ENCODE measurements around the gene LAYN.

Gene LAYN

GRCh38 chr11:111540114-111540936 lies at the start of gene LAYN:
Gene LAYN (plus strand): TSS chr11:111540720. CDS start chr11:111540844, 124 bp downstream.
- Mint-ChIP-seq H3K4me3 (peak within 1 kb of the TSS; percentile 73), H3K4me1 (peaks cover 18% of the 10 kb centered on the region), H3K27me3 (peaks cover 94% of the 10 kb centered on the region), H3K27ac (ENCODE audit: low read depth) (no peak within 1 kb of the TSS), H3K9me3 (no peaks in the 10 kb centered on the region), H3K36me3 (ENCODE audit: insufficient read depth) (peaks cover 1% of the 10 kb centered on the region)
- DNase-seq (ENCODE audit: low spot score in 2 of 2) = no peak
- peak; percentile 37 for ATAC-seq (replicated peaks; ENCODE audit: extremely low read depth, poor library complexity, severe bottlenecking)

GRCh38 chr11:111494040-111494439 lies 46.5 kb upstream of the LAYN start:
- ATAC-seq (replicated peaks; ENCODE audit: extremely low read depth, poor library complexity, severe bottlenecking) (no peak), DNase-seq (ENCODE audit: low spot score in 2 of 2) (no peak)
- Mint-ChIP-seq H3K27me3 (peaks cover 42% of the 10 kb centered on the region), H3K9me3 (no peaks in the 10 kb centered on the region), H3K4me1 (no peaks in the 10 kb centered on the region), H3K4me3 (no peak overlapping the region), H3K27ac (ENCODE audit: low read depth) (no peak overlapping the region), H3K36me3 (ENCODE audit: insufficient read depth) (peaks cover 3% of the 10 kb centered on the region)

GRCh38 chr11:111499483-111499882 lies 41.0 kb upstream of the LAYN start:
- ATAC-seq (replicated peaks; ENCODE audit: extremely low read depth, poor library complexity, severe bottlenecking) (no peak), DNase-seq (ENCODE audit: low spot score in 2 of 2) (no peak)
- H3K36me3 Mint-ChIP-seq (ENCODE audit: insufficient read depth) = no peaks in the 10 kb centered on the region
- H3K4me3 Mint-ChIP-seq = no peak overlapping the region
- H3K27me3 Mint-ChIP-seq = peaks cover 57% of the 10 kb centered on the region
- no peak overlapping the region for H3K27ac Mint-ChIP-seq (ENCODE audit: low read depth)
- no peaks in the 10 kb centered on the region for H3K9me3 Mint-ChIP-seq
- H3K4me1 Mint-ChIP-seq = no peaks in the 10 kb centered on the region

- no peak for DNase-seq (ENCODE audit: low spot score in 2 of 2)
- no peaks in the 10 kb centered on the region for H3K9me3 Mint-ChIP-seq
- peaks cover 67% of the 10 kb centered on the region for H3K27me3 Mint-ChIP-seq
- no peaks in the 10 kb centered on the region for H3K36me3 Mint-ChIP-seq (ENCODE audit: insufficient read depth)
- no peak for ATAC-seq (replicated peaks; ENCODE audit: extremely low read depth, poor library complexity, severe bottlenecking)
- H3K27ac Mint-ChIP-seq (ENCODE audit: low read depth) = no peak overlapping the region
- no peak overlapping the region for H3K4me3 Mint-ChIP-seq
- no peaks in the 10 kb centered on the region for H3K4me1 Mint-ChIP-seq
Measured at GRCh38 chr11:111500481-111500880, 40.0 kb upstream of the LAYN start.

GRCh38 chr11:111502611-111503010 lies 37.9 kb upstream of the LAYN start:
- H3K36me3 Mint-ChIP-seq (ENCODE audit: insufficient read depth) = no peaks in the 10 kb centered on the region
- DNase-seq (ENCODE audit: low spot score in 2 of 2) (no peak), ATAC-seq (replicated peaks; ENCODE audit: extremely low read depth, poor library complexity, severe bottlenecking) (no peak)
- no peaks in the 10 kb centered on the region for H3K9me3 Mint-ChIP-seq
- peaks cover 75% of the 10 kb centered on the region for H3K27me3 Mint-ChIP-seq
- no peak overlapping the region for H3K4me3 Mint-ChIP-seq
- H3K4me1 Mint-ChIP-seq = no peaks in the 10 kb centered on the region
- H3K27ac Mint-ChIP-seq (ENCODE audit: low read depth) = no peak overlapping the region

GRCh38 chr11:111510311-111510710 lies 30.2 kb upstream of the LAYN start:
- H3K27ac Mint-ChIP-seq (ENCODE audit: low read depth) = no peak overlapping the region

GRCh38 chr11:111512296-111513239 lies 28.0 kb upstream of the LAYN start, which contains the start of gene BTG4:
Gene BTG4 (minus strand): TSS chr11:111512386. CDS start chr11:111498776, 13,610 bp downstream.
- Mint-ChIP-seq H3K27ac (ENCODE audit: low read depth) (no peak within 1 kb of the TSS), H3K36me3 (ENCODE audit: insufficient read depth) (peaks cover 1% of the 10 kb centered on the region), H3K4me1 (no peaks in the 10 kb centered on the region), H3K9me3 (no peaks in the 10 kb centered on the region), H3K27me3 (peaks cover 67% of the 10 kb centered on the region), H3K4me3 (peak within 1 kb of the TSS; percentile 40)
- peak; percentile 40 for ATAC-seq (replicated peaks; ENCODE audit: extremely low read depth, poor library complexity, severe bottlenecking)
- no peak for DNase-seq (ENCODE audit: low spot score in 2 of 2)

More at GRCh38 chr11:111510311-111510710, 30.2 kb upstream of the LAYN start:
- Mint-ChIP-seq H3K9me3 (no peaks in the 10 kb centered on the region), H3K36me3 (ENCODE audit: insufficient read depth) (peaks cover 1% of the 10 kb centered on the region), H3K27me3 (peaks cover 80% of the 10 kb centered on the region), H3K4me3 (no peak overlapping the region), H3K4me1 (no peaks in the 10 kb centered on the region)
- DNase-seq (ENCODE audit: low spot score in 2 of 2) = no peak
- no peak for ATAC-seq (replicated peaks; ENCODE audit: extremely low read depth, poor library complexity, severe bottlenecking)

- no peak for ATAC-seq (replicated peaks; ENCODE audit: extremely low read depth, poor library complexity, severe bottlenecking)
- Mint-ChIP-seq H3K27ac (ENCODE audit: low read depth) (no peak overlapping the region), H3K36me3 (ENCODE audit: insufficient read depth) (peaks cover 1% of the 10 kb centered on the region)
Measured at GRCh38 chr11:111513240-111513605, 27.3 kb upstream of the LAYN start.

GRCh38 chr11:111514216-111515031 lies 26.1 kb upstream of the LAYN start, which contains the start of gene HOATZ:
Gene HOATZ (plus strand): TSS chr11:111514778. CDS start chr11:111514785, 7 bp downstream.
- DNase-seq (ENCODE audit: low spot score in 2 of 2) = no peak
- no peaks in the 10 kb centered on the region for H3K4me1 Mint-ChIP-seq

More at GRCh38 chr11:111513240-111513605, 27.3 kb upstream of the LAYN start:
- no peak overlapping the region for H3K4me3 Mint-ChIP-seq
- no peak for DNase-seq (ENCODE audit: low spot score in 2 of 2)
- peaks cover 61% of the 10 kb centered on the region for H3K27me3 Mint-ChIP-seq
- H3K4me1 Mint-ChIP-seq = no peaks in the 10 kb centered on the region
- no peaks in the 10 kb centered on the region for H3K9me3 Mint-ChIP-seq

GRCh38 chr11:111515591-111515990 lies 24.9 kb upstream of the LAYN start:
- H3K4me3 Mint-ChIP-seq = no peak overlapping the region
- peaks cover 44% of the 10 kb centered on the region for H3K27me3 Mint-ChIP-seq
- H3K4me1 Mint-ChIP-seq = no peaks in the 10 kb centered on the region
- peaks cover 1% of the 10 kb centered on the region for H3K36me3 Mint-ChIP-seq (ENCODE audit: insufficient read depth)
- ATAC-seq (replicated peaks; ENCODE audit: extremely low read depth, poor library complexity, severe bottlenecking) = no peak
- DNase-seq (ENCODE audit: low spot score in 2 of 2) = no peak
- H3K27ac Mint-ChIP-seq (ENCODE audit: low read depth) = no peak overlapping the region
- no peaks in the 10 kb centered on the region for H3K9me3 Mint-ChIP-seq

More at GRCh38 chr11:111514216-111515031, 26.1 kb upstream of the LAYN start, which contains the start of gene HOATZ:
- no peak within 1 kb of the TSS for H3K4me3 Mint-ChIP-seq
- ATAC-seq (replicated peaks; ENCODE audit: extremely low read depth, poor library complexity, severe bottlenecking) = no peak
- no peaks in the 10 kb centered on the region for H3K9me3 Mint-ChIP-seq
- peaks cover 1% of the 10 kb centered on the region for H3K36me3 Mint-ChIP-seq (ENCODE audit: insufficient read depth)
- no peak within 1 kb of the TSS for H3K27ac Mint-ChIP-seq (ENCODE audit: low read depth)
- peaks cover 53% of the 10 kb centered on the region for H3K27me3 Mint-ChIP-seq

- H3K27me3 Mint-ChIP-seq = peaks cover 26% of the 10 kb centered on the region
- no peak overlapping the region for H3K27ac Mint-ChIP-seq (ENCODE audit: low read depth)
- H3K4me1 Mint-ChIP-seq = no peaks in the 10 kb centered on the region
- no peaks in the 10 kb centered on the region for H3K36me3 Mint-ChIP-seq (ENCODE audit: insufficient read depth)
- no peaks in the 10 kb centered on the region for H3K9me3 Mint-ChIP-seq
- no peak overlapping the region for H3K4me3 Mint-ChIP-seq
- DNase-seq (ENCODE audit: low spot score in 2 of 2) = no peak
- no peak for ATAC-seq (replicated peaks; ENCODE audit: extremely low read depth, poor library complexity, severe bottlenecking)
Measured at GRCh38 chr11:111518668-111519067, 21.9 kb upstream of the LAYN start.

GRCh38 chr11:111520560-111520959 lies 20.0 kb upstream of the LAYN start:
- H3K36me3 Mint-ChIP-seq (ENCODE audit: insufficient read depth) = no peaks in the 10 kb centered on the region
- no peak overlapping the region for H3K27ac Mint-ChIP-seq (ENCODE audit: low read depth)
- no peak for ATAC-seq (replicated peaks; ENCODE audit: extremely low read depth, poor library complexity, severe bottlenecking)
- H3K4me1 Mint-ChIP-seq = no peaks in the 10 kb centered on the region
- DNase-seq (ENCODE audit: low spot score in 2 of 2) = no peak
- H3K27me3 Mint-ChIP-seq = peaks cover 16% of the 10 kb centered on the region
- no peak overlapping the region for H3K4me3 Mint-ChIP-seq
- no peaks in the 10 kb centered on the region for H3K9me3 Mint-ChIP-seq

Measured in central memory CD8-positive, alpha-beta T cell (primary cell).